Activated CD4-positive, CD25-positive, alpha-beta regulatory T cell treated with anti-CD3 and anti-CD28 coated beads, Interleukin-2, amount 50 U/mL, for 16 hours (primary cell): Measurements from ENCODE around the gene HELB.
A peak's percentile ranks its signal among the peaks of the same experiment; 100 is the strongest.

Experiments used
- DNase-seq: peaks from one replicate; pipeline ENCODE4 v3.0.0-alpha.2; 2020; ENCODE audit warnings: low read depth, low spot score

HELB gene

GRCh38 chr12:66301944-66302826, at the start of gene HELB:
TSS of gene HELB (plus strand) at chr12:66302493. CDS start at chr12:66302604, 111 bp downstream.
- peak; percentile 91 for DNase-seq

DNA sequence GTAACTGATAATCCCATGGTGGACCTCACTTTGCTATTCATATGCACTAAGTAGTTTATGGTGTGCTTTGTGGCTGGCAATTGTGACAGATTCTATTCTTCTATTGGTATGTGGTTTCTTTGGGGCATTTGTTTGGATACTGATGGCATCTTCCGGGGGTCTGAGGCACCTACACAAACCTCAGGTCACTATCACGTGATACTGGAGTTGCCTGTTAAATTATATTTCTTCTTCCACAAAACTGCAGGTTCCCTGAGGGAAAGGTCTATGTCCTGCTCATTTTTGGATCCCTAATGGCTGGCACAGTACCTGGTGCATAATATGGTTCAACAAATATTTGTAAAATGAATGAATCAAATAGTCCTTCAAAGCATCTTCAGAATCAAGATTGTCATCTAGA, 49.5 kb upstream of the HELB start:
- no peak for DNase-seq

DNA sequence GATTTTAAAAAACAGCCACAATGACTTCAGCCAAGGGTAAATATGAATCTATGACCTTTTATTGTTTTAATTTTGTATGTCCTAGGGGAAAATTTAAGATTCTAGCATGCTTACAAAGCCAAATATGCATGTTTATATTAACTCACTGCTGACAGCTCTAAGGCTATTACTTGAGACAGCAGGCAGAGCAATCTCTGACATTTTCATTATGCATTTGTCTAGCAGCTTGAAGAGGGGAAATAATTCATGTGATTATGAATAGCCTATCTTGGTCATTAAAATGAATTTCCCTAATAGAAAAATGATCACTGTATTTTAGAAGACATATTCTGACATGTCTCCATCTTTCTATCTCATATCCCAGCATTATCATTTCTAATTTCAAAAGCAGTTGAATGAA, 46.6 kb upstream of the HELB start:
- no peak for DNase-seq

- DNase-seq: no peak
Observed at GRCh38 chr12:66258011-66258410, 44.3 kb upstream of the HELB start.

- no peak for DNase-seq
Observed at GRCh38 chr12:66262737-66263136, 39.6 kb upstream of the HELB start.

DNA sequence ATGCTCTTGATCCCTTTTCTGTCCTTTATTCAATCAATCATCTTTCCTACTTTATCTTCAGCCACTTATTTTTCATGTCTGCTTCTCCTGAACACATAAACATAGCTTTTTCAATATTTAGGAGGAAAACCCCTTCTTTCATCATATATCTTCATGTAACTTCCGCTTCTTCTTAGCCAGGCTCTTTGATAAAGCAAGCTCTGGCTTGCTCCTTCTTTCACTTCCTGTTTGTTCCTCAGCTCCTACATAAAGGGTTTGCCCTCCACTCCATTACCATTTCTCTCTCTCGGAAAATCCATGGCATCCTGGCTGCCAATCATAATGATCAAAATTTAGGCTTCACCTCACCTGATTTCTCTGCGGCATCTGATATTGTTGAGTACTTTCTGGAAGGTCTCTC, 33.7 kb upstream of the HELB start:
- DNase-seq: no peak

DNA sequence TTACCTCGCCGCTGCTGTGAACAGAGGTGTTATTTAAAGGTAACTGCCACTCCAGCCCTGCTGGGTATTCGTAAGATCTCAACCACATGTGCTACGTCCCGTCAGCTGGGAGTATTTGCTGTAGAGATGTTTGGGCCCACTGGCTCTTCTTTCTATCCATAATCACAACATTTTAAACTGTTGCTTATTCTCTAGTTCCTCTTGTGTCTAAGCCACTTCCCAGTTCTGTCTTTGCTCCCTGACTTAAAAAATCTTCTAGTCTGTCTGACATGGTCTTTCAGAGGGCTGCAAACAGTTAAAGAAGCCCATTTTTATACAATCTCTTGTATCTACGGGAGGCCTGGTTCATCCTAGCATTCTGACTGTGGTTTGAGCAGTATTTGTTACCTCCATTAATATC, 33.2 kb upstream of the HELB start:
- DNase-seq: no peak

DNA sequence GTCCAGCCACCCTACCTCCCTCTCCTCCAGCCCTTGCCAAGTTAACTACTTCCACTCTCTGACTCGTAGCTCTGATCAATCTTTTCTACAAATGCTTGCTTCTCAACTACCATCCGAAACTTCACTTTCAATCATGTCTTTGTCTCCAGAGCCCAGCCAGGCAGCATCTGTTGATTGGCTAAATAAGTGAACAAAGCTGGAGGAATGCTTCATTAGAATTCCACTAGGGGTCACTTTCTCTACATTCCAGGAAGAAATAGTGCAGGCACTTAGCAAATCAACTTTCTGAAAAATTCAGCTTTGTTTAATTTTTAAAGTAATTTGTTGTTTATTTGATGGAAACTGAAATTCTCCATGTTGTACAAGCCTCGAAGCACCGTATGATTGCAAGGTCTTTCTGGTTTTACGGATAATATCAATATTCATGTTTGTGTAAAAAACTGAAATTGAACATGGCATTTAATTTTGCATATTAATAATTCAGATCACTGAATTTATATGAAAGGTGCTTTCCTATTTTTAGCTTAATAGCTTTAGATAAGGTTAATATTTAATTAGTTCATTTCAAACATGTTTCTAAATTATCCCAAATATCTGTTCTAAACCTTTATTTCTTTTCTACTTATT, 32.4 kb upstream of the HELB start:
- no peak for DNase-seq

DNA sequence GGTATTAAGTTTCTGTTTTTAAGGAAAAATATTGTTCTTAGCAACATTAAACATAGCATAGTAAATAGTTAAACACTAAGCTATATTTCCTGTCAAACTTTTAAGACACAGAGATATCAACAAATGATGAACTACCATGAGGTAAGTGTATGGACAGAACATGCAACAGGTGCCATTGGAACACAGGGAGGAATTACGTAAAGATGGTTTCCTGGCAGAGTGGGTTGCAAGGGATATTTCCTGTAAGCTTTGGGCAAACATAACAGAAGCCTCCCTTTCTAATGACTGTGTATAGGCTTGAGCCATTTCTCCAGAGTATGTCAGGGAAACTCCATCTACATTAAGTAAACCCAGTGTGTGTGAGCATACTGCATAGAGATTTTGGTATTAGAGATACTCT, 31.7 kb upstream of the HELB start:
- no peak for DNase-seq

- DNase-seq: no peak
Observed at GRCh38 chr12:66272650-66273049, 29.6 kb upstream of the HELB start.

- no peak for DNase-seq
Observed at GRCh38 chr12:66273147-66273546, 29.1 kb upstream of the HELB start.

DNA sequence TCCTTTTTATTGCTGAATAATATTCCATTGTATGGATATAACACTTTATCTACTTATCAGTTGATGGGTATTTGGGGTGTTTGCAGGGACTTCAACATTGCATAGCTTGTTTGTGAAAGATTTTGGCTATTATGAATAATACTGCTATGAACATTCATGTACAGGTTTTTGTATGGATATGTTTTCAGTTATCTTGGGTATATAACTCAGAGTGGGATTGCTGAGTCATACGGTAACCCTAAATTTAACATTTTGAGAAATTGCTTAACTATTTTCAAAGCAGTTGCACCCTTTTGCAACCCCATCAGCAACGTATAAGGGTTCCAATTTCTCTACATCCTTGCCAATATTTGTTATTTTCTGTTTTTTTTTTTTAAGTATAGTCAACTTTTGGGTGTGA, 27.3 kb upstream of the HELB start:
- no peak for DNase-seq

DNA sequence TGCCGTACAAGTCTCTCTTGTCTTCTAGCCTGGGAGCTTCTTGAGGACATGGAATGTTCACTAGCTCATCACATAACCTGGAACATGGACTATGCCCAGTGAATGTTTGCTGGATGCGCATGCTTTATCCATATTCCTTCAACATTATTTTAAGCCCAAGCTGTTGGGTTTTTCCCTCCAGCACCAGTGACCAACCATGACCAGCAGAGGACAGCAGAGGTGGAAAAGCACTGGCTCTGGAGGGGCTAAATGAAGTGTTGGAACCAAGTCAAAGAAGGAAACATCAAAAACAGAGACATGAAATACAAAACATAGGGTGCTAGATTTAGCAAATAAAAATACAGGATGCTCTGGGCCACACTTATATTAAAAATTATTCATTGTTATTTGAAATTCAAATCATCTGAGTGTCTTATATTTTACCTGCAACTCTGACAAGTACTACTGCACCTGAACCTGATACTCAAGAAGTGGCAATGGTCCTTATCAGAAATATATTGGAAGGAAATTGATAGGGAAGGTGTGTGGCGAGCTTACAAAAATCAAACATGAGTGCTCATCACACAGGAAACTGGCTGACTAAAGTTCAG, 23.1 kb upstream of the HELB start:
- DNase-seq: no peak

- no peak for DNase-seq
Observed at GRCh38 chr12:66280561-66280960, 21.7 kb upstream of the HELB start.

- no peak for DNase-seq
Observed at GRCh38 chr12:66282244-66282643, 20.0 kb upstream of the HELB start.

DNA sequence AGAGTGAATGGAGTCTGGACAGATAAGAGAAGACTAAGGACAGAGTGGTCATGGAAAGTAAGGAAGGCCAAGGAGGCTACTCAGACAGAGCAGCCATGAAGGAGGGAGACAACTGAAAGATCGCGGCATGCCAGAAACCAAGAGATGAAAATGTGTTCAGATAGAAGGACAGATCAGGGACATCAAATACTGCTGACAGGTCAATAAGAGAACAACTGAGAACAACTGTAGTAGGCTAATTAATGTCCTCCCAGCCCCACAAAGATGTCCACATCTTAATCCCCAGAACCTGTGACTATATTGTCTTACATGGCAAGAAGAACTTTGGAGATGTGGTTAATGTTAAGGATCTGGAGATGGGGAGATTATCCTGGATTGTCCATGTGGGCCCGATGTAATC, 15.0 kb upstream of the HELB start:
- DNase-seq: no peak

- peak; percentile 44 for DNase-seq
Observed at GRCh38 chr12:66288121-66288520, 14.2 kb upstream of the HELB start.

- DNase-seq: no peak
Observed at GRCh38 chr12:66289485-66289884, 12.8 kb upstream of the HELB start.

DNA sequence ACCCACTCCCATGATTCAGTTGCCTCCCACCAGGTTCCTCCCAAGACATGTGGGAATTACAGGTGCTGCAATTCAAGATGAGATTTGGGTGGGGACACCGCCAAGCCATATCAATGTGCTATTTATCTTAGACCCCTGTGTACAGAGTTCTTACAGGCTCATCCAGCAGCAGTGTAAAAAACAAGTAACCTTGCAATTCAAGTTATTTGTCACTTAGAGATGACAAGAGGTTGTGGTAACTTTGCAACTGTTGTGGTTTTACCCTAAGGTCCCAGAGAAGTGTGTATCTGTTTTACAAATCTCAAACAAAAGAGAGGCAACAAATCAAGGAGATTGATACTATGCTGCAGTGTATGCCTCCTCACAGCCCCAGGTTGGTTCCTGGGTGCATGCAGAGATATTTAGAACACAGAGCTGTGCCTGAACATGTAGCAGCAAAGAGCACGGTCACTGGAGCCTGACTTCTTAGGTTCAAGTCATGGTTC, 11.5 kb upstream of the HELB start:
- DNase-seq: no peak

DNA sequence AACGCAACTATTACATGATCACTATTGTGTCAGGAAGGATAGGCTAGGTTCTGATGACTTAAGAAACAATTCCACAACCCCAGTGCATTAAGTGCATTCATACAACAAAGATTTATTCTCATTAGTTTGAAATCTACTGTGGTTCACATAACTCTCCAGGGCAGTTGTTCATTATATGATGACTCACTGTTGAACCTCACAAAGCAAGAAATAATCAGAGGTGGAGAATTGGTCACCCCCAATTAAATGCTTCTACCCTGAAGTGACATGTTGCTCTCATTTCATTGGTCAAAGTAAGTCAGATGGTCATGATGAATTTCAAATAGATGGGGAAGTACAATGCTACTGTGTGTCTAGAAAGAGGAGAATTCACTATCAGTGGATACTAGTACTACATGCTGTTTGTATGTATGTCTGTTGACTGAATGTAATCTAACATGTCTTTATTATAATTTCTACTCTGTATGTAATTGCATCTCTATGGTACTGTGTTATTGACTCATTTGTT, 6.1 kb upstream of the HELB start:
- no peak for DNase-seq

GRCh38 chr12:66297080-66297479, 5.2 kb upstream of the HELB start:
- no peak for DNase-seq

DNA sequence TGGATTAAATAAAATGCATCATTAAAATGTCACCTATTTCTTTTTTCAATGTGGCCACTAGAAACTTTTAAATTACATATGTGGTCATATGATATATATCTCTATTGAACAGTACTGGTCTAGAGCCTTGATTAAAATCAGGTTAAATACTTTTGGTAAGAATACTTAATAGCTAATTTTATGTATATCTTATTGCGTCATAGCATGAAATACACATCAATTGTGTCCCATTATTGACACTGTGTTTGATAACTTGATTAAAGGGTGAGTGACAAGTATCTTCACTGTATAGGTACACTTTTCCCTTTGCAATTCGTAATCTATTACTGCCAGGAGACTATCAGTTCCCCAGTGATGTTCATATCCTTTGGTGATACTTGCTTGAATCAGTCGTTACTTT, 4.4 kb upstream of the HELB start:
- DNase-seq: no peak

DNA sequence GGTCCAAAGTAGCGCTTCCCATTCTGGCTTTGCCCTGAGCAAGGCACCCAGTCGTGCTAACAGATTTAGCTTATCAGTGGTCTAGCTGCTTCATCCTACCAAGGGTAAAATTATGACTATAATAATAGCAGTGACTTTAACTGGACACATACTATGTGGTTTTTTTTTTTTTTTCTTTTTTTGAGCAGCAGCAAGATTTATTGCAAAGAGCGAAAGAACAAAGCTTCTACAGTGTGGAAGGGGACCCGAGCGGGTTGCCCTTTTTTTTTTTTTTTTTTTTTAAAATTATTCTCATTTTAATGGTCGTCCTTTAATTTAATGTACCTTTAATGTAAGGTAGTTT, 505 bp downstream of the HELB start:
- DNase-seq: no peak
